Tibial nerve (tissue), 4 donors: ENCODE data around the gene RTKN. TPM values are rescaled to one million over a fixed set of nuclear protein-coding genes. Genes with fewer than 3 reads are reported as not detected.

ENCODE experiments used
- DNase-seq, 2 donors: peaks; one replicate each; pipeline ENCODE4 v3.0.0-alpha.2; 2019; ENCODE audit warnings: low spot score in 2 of 2
- H3K27ac ChIP-seq, 4 donors: fragments of 200-600 bp; sonication (generic) in 3 of 4; one replicate each; pipeline ENCODE4 v1.5.1; 2017 to 2019; ENCODE audit warnings: mild to moderate bottlenecking in 1 of 4
- H3K27me3 ChIP-seq, 2 donors: fragments of 200-600 bp; sonication (generic) in 1 of 2; one replicate each; pipeline versions ENCODE4 v1.5.1 to v1.6.0; 2017 to 2019
- H3K36me3 ChIP-seq, 3 donors: fragments of 200-600 bp; sonication (generic); one replicate each; pipeline ENCODE4 v1.5.1; 2018 to 2019
- H3K4me1 ChIP-seq, 4 donors: fragments of 200-600 bp; sonication (generic) in 3 of 4; one replicate each; pipeline ENCODE4 v1.5.1; 2017 to 2019
- H3K4me3 ChIP-seq, 4 donors: fragments of 200-600 bp; sonication (generic) in 3 of 4; one replicate each; pipeline ENCODE4 v1.5.1; 2017 to 2019; ENCODE audit warnings: mild to moderate bottlenecking in 1 of 4, moderate library complexity in 1 of 4
- H3K9me3 ChIP-seq, 4 donors: fragments of 200-600 bp; sonication (generic) in 3 of 4; one replicate each; pipeline ENCODE4 v1.5.1; 2017 to 2019
- EP300 ChIP-seq, 2 donors: sonication (generic); formaldehyde crosslinking; IDR thresholded peaks; one replicate each; pipeline ENCODE4 v1.6.1; 2017; ENCODE audit warnings: antibody characterized with exemption in 2 of 2, mild to moderate bottlenecking in 1 of 2
- POLR2A ChIP-seq, 2 donors: fragments of 450-650 bp; IDR thresholded peaks; one replicate each; pipeline ENCODE4 v1.6.1; 2017; ENCODE audit warnings: antibody characterized with exemption in 2 of 2, mild to moderate bottlenecking in 2 of 2, moderate library complexity in 2 of 2
- WGBS, 2 donors: methylation state at CpG; one replicate each; pipeline ENCODE4 v1.1.5; 2018; 5-methylcytosine and 5-hydroxymethylcytosine counted together
- total RNA-seq, 4 donors: library from RNA; depleted of rRNA; stranded (reverse); fragments of >200 nt; gene quantifications; one replicate each; pipeline ENCODE4 v1.1.0, GENCODE V29; 2016
- TF ChIP-seq, protein P1 (sequence below), 5 experiments: fragments of 200-600 bp in 3 of 5; fragments of 450-650 bp in 2 of 5; sonication (generic) in 3 of 5; IDR thresholded peaks; one replicate each; pipeline ENCODE4 v1.5.1; 2016 to 2019; ENCODE audit warnings: antibody characterized with exemption in 5 of 5, mild to moderate bottlenecking in 3 of 5, moderate library complexity in 2 of 5

Gene RTKN
- total RNA-seq, 4 donors from 2014 or later, result 83.4 to 93.1 (median 87.1) TPM

DNA sequence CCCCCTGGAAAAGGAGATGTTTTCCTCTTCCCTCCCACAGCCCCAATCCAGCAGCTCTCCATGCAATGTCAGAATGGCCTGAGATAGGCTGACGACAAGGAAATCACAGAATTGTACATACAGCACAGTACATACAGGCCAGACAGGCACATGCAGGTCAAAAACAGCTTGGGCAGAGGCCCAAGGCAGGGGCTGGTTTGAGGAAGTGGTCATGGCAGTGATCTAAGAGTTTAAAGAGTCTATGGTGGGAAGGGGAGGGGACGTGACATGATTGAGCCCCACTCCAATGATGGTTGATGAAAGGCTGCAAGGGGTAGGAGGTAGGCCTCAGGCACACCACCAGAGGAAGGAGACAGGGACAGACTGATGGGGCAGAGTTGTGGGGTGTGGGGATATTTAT is 65.9 kb downstream of the RTKN start:
- WGBS, 2 donors, result 88 to 92% methylated on average over 2 of the region's 2 CpGs
- no peak overlapping the region for H3K27ac ChIP-seq
- no peaks in the 10 kb centered on the region for H3K9me3 ChIP-seq
- no peak for DNase-seq
- H3K27me3 ChIP-seq, result no peaks in the 10 kb centered on the region
- peaks cover 0 to 68% (median 21%) of the 10 kb centered on the region in 4 donors for H3K4me1 ChIP-seq
- TF ChIP-seq POLR2A (IDR thresholded peaks at IDR 0.05), result no peak
- no peak for TF ChIP-seq EP300 (IDR thresholded peaks at IDR 0.05)
- TF ChIP-seq, protein P1, sequence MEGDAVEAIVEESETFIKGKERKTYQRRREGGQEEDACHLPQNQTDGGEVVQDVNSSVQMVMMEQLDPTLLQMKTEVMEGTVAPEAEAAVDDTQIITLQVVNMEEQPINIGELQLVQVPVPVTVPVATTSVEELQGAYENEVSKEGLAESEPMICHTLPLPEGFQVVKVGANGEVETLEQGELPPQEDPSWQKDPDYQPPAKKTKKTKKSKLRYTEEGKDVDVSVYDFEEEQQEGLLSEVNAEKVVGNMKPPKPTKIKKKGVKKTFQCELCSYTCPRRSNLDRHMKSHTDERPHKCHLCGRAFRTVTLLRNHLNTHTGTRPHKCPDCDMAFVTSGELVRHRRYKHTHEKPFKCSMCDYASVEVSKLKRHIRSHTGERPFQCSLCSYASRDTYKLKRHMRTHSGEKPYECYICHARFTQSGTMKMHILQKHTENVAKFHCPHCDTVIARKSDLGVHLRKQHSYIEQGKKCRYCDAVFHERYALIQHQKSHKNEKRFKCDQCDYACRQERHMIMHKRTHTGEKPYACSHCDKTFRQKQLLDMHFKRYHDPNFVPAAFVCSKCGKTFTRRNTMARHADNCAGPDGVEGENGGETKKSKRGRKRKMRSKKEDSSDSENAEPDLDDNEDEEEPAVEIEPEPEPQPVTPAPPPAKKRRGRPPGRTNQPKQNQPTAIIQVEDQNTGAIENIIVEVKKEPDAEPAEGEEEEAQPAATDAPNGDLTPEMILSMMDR (IDR thresholded peaks at IDR 0.05), result no peak
- no peak overlapping the region for H3K4me3 ChIP-seq
- H3K36me3 ChIP-seq, result peaks cover 0 to 34% (median 4%) of the 10 kb centered on the region in 3 donors

Other genes starting within 250 kb of the RTKN start
- 10 to 100 TPM; 13.2 to 57.7 (median 25.7) TPM for gene MTHFD2, start 243.3 kb downstream of the RTKN start, total RNA-seq
- gene SLC4A5, start 98.5 kb downstream of the RTKN start, total RNA-seq, result 10 to 100 TPM in 1 of 4 donors, 1 to 10 TPM in 3; 4.2 to 22.9 (median 9.5) TPM
- 100 to 1,000 TPM; 122 to 157 (median 140) TPM for gene DCTN1, start 61.6 kb downstream of the RTKN start, total RNA-seq
- gene C2orf81, start 20.3 kb downstream of the RTKN start, total RNA-seq, result 10 to 100 TPM in 1 of 4 donors, 1 to 10 TPM in 3; 4.5 to 14.4 (median 5.3) TPM
- gene WDR54, start 20.2 kb downstream of the RTKN start, total RNA-seq, result 10 to 100 TPM in 3 of 4 donors, 1 to 10 TPM in 1; 9.6 to 25.2 (median 18.5) TPM
- gene INO80B, start 13.2 kb upstream of the RTKN start, total RNA-seq, result 10 to 100 TPM; 15.1 to 40.6 (median 27.5) TPM
- 10 to 100 TPM; 35.7 to 84.6 (median 69.0) TPM for gene WBP1, start 16.5 kb upstream of the RTKN start, total RNA-seq
- 10 to 100 TPM; 30.2 to 52.5 (median 39.7) TPM for gene MOGS, start 23.4 kb upstream of the RTKN start, total RNA-seq
- gene MRPL53, start 30.7 kb upstream of the RTKN start, total RNA-seq, result 10 to 100 TPM; 15.9 to 86.1 (median 34.4) TPM
- 10 to 100 TPM; 34.7 to 53.1 (median 39.4) TPM for gene CCDC142, start 41.1 kb upstream of the RTKN start, total RNA-seq
- gene TTC31, start 41.1 kb upstream of the RTKN start, total RNA-seq, result 10 to 100 TPM; 14.6 to 43.3 (median 36.4) TPM
- gene LBX2, start 57.7 kb upstream of the RTKN start, total RNA-seq, result 1 to 10 TPM in 2 of 4 donors, under 1 TPM in 2; 0.20 to 4.4 (median 1.6) TPM
- gene PCGF1, start 65.8 kb upstream of the RTKN start, total RNA-seq, result 10 to 100 TPM in 3 of 4 donors, 1 to 10 TPM in 1; 9.6 to 32.0 (median 19.1) TPM
- gene TLX2, start 72.5 kb upstream of the RTKN start, total RNA-seq, result not detected
- gene DQX1, start 84.3 kb upstream of the RTKN start, total RNA-seq, result 1 to 10 TPM in 1 of 4 donors, not detected in 3; 6.9 TPM
- gene AUP1, start 87.8 kb upstream of the RTKN start, total RNA-seq, result 100 to 1,000 TPM; 111 to 207 (median 135) TPM
- 10 to 100 TPM; 37.8 to 45.3 (median 42.5) TPM for gene HTRA2, start 88.0 kb upstream of the RTKN start, total RNA-seq
- 10 to 100 TPM in 3 of 4 donors, 1 to 10 TPM in 1; 5.0 to 16.2 (median 13.5) TPM for gene LOXL3, start 112.0 kb upstream of the RTKN start, total RNA-seq
- 10 to 100 TPM; 22.2 to 34.2 (median 24.2) TPM for gene DOK1, start 112.8 kb upstream of the RTKN start, total RNA-seq
- gene M1AP, start 206.4 kb upstream of the RTKN start, total RNA-seq, result under 1 TPM in 1 of 4 donors, not detected in 3; 0.21 TPM
- gene SEMA4F, start 212.3 kb upstream of the RTKN start, total RNA-seq, result 10 to 100 TPM in 3 of 4 donors, 1 to 10 TPM in 1; 6.7 to 22.3 (median 11.2) TPM